Sigmoid colon (tissue), 7 donors: Measurements from ENCODE around the gene EEPD1. TPM values are rescaled to one million over a fixed set of nuclear protein-coding genes. Genes with fewer than 3 reads are reported as not detected.
A peak's percentile ranks its signal among the peaks of the same experiment; 100 is the strongest.

Experiments used
- DNase-seq: peaks from one replicate; pipeline ENCODE4 v3.0.0-alpha.2; 2019
- H3K27ac ChIP-seq, 4 donors: fragments of 200-600 bp; sonication (generic); one replicate each; pipeline ENCODE4 v1.5.1; 2016 to 2019; ENCODE audit warnings: mild to moderate bottlenecking in 1 of 4
- H3K27me3 ChIP-seq, 3 donors: fragments of 200-600 bp; sonication (generic); one replicate each; pipeline ENCODE4 v1.5.1; 2019; ENCODE audit warnings: mild to moderate bottlenecking in 1 of 3
- H3K36me3 ChIP-seq, 4 donors: fragments of 200-600 bp; sonication (generic); one replicate each; pipeline ENCODE4 v1.5.1; 2016 to 2019
- H3K4me1 ChIP-seq, 4 donors: fragments of 200-600 bp; sonication (generic); one replicate each; pipeline ENCODE4 v1.5.1; 2017 to 2019
- H3K4me3 ChIP-seq, 4 donors: fragments of 200-600 bp; sonication (generic); one replicate each; pipeline ENCODE4 v1.5.1; 2017 to 2019; ENCODE audit warnings: mild to moderate bottlenecking in 2 of 4, moderate library complexity in 1 of 4
- H3K9me3 ChIP-seq, 4 donors: fragments of 200-600 bp in 3 of 4; sonication (generic) in 3 of 4; one replicate each; pipeline versions ENCODE4 v1.5.1 to v1.6.1; 2013 to 2019
- CTCF ChIP-seq, 4 experiments: fragments of 450-650 bp in 3 of 4; fragments of 200-600 bp in 1 of 4; IDR thresholded peaks; one replicate each; pipeline ENCODE4 v1.5.1; 2016 to 2019; ENCODE audit warnings: antibody characterized with exemption in 4 of 4, mild to moderate bottlenecking in 3 of 4, moderate library complexity in 2 of 4
- EP300 ChIP-seq, 4 donors: sonication (generic); formaldehyde crosslinking; IDR thresholded peaks; one replicate each; pipeline ENCODE4 v1.6.1; 2017; ENCODE audit warnings: antibody characterized with exemption in 4 of 4
- POLR2A ChIP-seq, 2 donors: fragments of 450-650 bp; IDR thresholded peaks; one replicate each; pipeline ENCODE4 v1.6.1; 2016; ENCODE audit warnings: antibody characterized with exemption in 2 of 2, mild to moderate bottlenecking in 2 of 2, moderate library complexity in 2 of 2
- POLR2AphosphoS5 ChIP-seq, 4 donors: sonication (generic); formaldehyde crosslinking; IDR thresholded peaks; one replicate each; pipeline ENCODE4 v1.6.1; 2017; ENCODE audit warnings: antibody characterized with exemption in 4 of 4
- WGBS, 2 donors: extraction: QIAGEN DNeasy Blood & Tissue Kit; methylation state at CpG; one replicate each; pipeline ENCODE4 v1.1.7; 2013; 5-methylcytosine and 5-hydroxymethylcytosine counted together
- intact Hi-C: fragments of 100-400 bp; cut with DNase I; formaldehyde crosslinking; loops from one replicate; pipeline ENCODE4 v1.15.1; 2023
- polyA plus RNA-seq, 3 donors: library from polyadenylated mRNA; stranded (reverse); fragments of 200-250 nt; gene quantifications; one replicate each; pipeline ENCODE4 v1.2.3, GENCODE V29; 2013
- total RNA-seq, 4 donors: library from RNA; depleted of rRNA; stranded (reverse); fragments of >200 nt; gene quantifications; one replicate each; pipeline ENCODE4 v1.1.0, GENCODE V29; 2016
- donor health status: healthy with polysubstance abuse.
- donor health status: Bipolar disorder and iron deficiency.
- donor health status: healthy.

EEPD1 gene
- total and polyA plus RNA-seq, 7 donors = 6.6 to 18.1 (median 14.3) TPM

GRCh38 chr7:36288501-36288900 is 135.4 kb downstream of the EEPD1 start:
- no peaks in the 10 kb centered on the region for H3K27me3 ChIP-seq

GRCh38 chr7:36289833-36290661 is 137.0 kb downstream of the EEPD1 start:
- no peaks in the 10 kb centered on the region for H3K9me3 ChIP-seq
- peaks cover 0 to 13% (median 2%) of the 10 kb centered on the region in 4 donors for H3K36me3 ChIP-seq
- no peak for TF ChIP-seq POLR2A (IDR thresholded peaks at IDR 0.05)
- TF ChIP-seq CTCF (IDR thresholded peaks at IDR 0.05) = no peak
- TF ChIP-seq POLR2AphosphoS5 (IDR thresholded peaks at IDR 0.05) = no peak
- TF ChIP-seq EP300 (IDR thresholded peaks at IDR 0.05) = no peak
- no peak for DNase-seq
- intact Hi-C loops = loop anchor here (2.0 to 10.0 kb wide), 3 partner anchors 127 to 575 kb away; no protein-coding TSS in a partner anchor
- no peaks in the 10 kb centered on the region for H3K27me3 ChIP-seq
- peaks cover 0 to 40% (median 25%) of the 10 kb centered on the region in 4 donors for H3K4me1 ChIP-seq
- no peak overlapping the region for H3K4me3 ChIP-seq
- H3K27ac ChIP-seq = peak overlapping the region; percentile 50 to 91 (median 80)
- WGBS, 2 donors = 46 to 72% methylated on average over 7 of the region's 7 CpGs

More at GRCh38 chr7:36288501-36288900, 135.4 kb downstream of the EEPD1 start:
- WGBS, 2 donors = 95% methylated on average over 5 of the region's 5 CpGs
- no peak for TF ChIP-seq POLR2A (IDR thresholded peaks at IDR 0.05)
- TF ChIP-seq POLR2AphosphoS5 (IDR thresholded peaks at IDR 0.05) = no peak
- TF ChIP-seq EP300 (IDR thresholded peaks at IDR 0.05) = no peak
- no peak for TF ChIP-seq CTCF (IDR thresholded peaks at IDR 0.05)
- H3K4me1 ChIP-seq = peaks cover 0 to 42% (median 25%) of the 10 kb centered on the region in 4 donors
- no peak overlapping the region for H3K4me3 ChIP-seq
- no peaks in the 10 kb centered on the region for H3K9me3 ChIP-seq
- H3K36me3 ChIP-seq = peaks cover 0 to 13% (median 2%) of the 10 kb centered on the region in 4 donors
- no peak for DNase-seq
- intact Hi-C loops = no loop called here
- H3K27ac ChIP-seq = peak overlapping the region in 2 of 4 donors; percentile 19 to 45

- Histone ChIP-seq H3K4me1 (peaks cover 0 to 29% (median 25%) of the 10 kb centered on the region in 4 donors), H3K4me3 (peak overlapping the region; percentile 23 to 40 (median 35)), H3K27me3 (no peaks in the 10 kb centered on the region), H3K36me3 (peaks cover 0 to 13% (median 2%) of the 10 kb centered on the region in 4 donors), H3K9me3 (no peaks in the 10 kb centered on the region), H3K27ac (peak overlapping the region; percentile 78 to 91 (median 82))
- peak; percentile 94 to 99 (median 98) for TF ChIP-seq CTCF (IDR thresholded peaks at IDR 0.05)
- peak in 3 of 4 donors; percentile 32 to 56 (median 47) for TF ChIP-seq POLR2AphosphoS5 (IDR thresholded peaks at IDR 0.05)
- TF ChIP-seq POLR2A (IDR thresholded peaks at IDR 0.05) = no peak
- peak in 1 of 4 donors; percentile 12 for TF ChIP-seq EP300 (IDR thresholded peaks at IDR 0.05)
- DNase-seq = peak; percentile 92
- intact Hi-C loops = loop anchor here (1.0 to 10.0 kb wide), 6 partner anchors 27 to 577 kb away; no protein-coding TSS in a partner anchor
- WGBS, 2 donors = 13 to 21% methylated on average over 18 of the region's 18 CpGs
Measured at GRCh38 chr7:36291387-36292316, 138.6 kb downstream of the EEPD1 start.

GRCh38 chr7:36295090-36295489 is 142.0 kb downstream of the EEPD1 start:
- WGBS, 2 donors = 70 to 84% methylated on average over 5 of the region's 5 CpGs
- TF ChIP-seq CTCF (IDR thresholded peaks at IDR 0.05) = no peak
- no peak for TF ChIP-seq EP300 (IDR thresholded peaks at IDR 0.05)
- TF ChIP-seq POLR2A (IDR thresholded peaks at IDR 0.05) = no peak
- no peak for TF ChIP-seq POLR2AphosphoS5 (IDR thresholded peaks at IDR 0.05)
- intact Hi-C loops = loop anchor here (10.0 kb wide), 1 partner anchor 580 kb away; no protein-coding TSS in a partner anchor
- Histone ChIP-seq H3K4me3 (no peak overlapping the region), H3K36me3 (peaks cover 0 to 27% (median 3%) of the 10 kb centered on the region in 4 donors), H3K27me3 (no peaks in the 10 kb centered on the region), H3K27ac (no peak overlapping the region), H3K9me3 (no peaks in the 10 kb centered on the region), H3K4me1 (peaks cover 0 to 25% (median 23%) of the 10 kb centered on the region in 4 donors)
- DNase-seq = no peak
